ENCODE data around the gene TAPT1.

DNA sequence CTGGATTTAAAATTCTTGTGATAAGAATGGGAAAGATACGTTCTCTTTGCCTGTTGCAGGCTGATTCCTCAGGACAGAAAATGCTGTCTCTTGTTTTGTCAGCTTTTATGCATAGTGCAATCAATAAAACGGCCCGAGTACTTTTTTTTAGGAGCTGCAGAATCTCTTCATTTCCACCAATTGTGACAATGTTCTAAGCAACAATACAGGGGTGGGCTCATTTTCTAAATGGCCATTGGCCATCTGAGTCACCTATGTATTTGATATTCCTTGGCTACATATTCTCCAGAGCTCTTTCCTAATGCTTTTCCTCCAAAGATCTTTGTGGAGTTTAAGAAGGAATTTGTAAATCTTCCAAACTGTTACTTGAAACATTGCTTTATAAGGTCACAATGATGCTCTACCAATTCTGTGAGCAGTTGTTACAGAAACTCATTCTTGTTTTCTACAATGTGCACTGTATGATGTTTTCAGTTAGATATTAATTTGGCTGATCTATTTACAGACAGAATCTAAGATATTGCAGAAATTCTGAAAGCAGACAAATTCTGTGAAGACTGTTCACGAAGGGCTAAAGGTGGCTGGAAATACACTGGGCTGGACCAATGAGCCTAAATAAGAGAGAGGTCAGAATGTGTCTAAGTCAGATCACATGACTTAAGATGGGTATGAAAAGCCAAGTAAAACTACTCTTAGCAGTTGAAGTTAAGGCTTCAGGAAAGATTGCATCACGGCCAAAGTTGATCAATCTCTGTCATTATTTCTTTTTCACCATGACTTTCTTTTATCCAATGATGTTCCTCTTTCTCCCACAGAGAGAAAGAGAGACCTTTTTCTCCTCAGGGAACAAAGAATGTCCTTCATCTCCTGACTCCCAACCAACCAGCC lies 33.4 kb downstream of the TAPT1 start:
- TF ChIP-seq POLR2AphosphoS5 (IDR thresholded peaks at IDR 0.05; ENCODE audit: low read depth, low read length) (no peak), CREM (IDR thresholded peaks at IDR 0.05) (no peak), CREM (CRISPR knock-in tag; IDR thresholded peaks at IDR 0.05) (no peak), PHF20 (CRISPR knock-in tag; IDR thresholded peaks at IDR 0.05) (no peak), POLR2A (IDR thresholded peaks at IDR 0.05; ENCODE audit: insufficient read depth in 1 of 2, low read depth in 2 of 2, low read length in 2 of 2) (no peak), ZNF766 (CRISPR knock-in tag; IDR thresholded peaks at IDR 0.05; ENCODE audit: borderline replicate concordance) (no peak), SNRNP70 (IDR thresholded peaks at IDR 0.05; ENCODE audit: low read depth, low read length) (no peak), SP140L (CRISPR knock-in tag; IDR thresholded peaks at IDR 0.05; ENCODE audit: borderline replicate concordance) (no peak)
- TF ChIP-seq, protein P1, sequence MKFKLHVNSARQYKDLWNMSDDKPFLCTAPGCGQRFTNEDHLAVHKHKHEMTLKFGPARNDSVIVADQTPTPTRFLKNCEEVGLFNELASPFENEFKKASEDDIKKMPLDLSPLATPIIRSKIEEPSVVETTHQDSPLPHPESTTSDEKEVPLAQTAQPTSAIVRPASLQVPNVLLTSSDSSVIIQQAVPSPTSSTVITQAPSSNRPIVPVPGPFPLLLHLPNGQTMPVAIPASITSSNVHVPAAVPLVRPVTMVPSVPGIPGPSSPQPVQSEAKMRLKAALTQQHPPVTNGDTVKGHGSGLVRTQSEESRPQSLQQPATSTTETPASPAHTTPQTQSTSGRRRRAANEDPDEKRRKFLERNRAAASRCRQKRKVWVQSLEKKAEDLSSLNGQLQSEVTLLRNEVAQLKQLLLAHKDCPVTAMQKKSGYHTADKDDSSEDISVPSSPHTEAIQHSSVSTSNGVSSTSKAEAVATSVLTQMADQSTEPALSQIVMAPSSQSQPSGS (CRISPR knock-in tag; IDR thresholded peaks at IDR 0.05) = no peak
- TF ChIP-seq, protein P2, sequence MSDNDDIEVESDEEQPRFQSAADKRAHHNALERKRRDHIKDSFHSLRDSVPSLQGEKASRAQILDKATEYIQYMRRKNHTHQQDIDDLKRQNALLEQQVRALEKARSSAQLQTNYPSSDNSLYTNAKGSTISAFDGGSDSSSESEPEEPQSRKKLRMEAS (IDR thresholded peaks at IDR 0.05) = no peak
- TF ChIP-seq, protein P3, sequence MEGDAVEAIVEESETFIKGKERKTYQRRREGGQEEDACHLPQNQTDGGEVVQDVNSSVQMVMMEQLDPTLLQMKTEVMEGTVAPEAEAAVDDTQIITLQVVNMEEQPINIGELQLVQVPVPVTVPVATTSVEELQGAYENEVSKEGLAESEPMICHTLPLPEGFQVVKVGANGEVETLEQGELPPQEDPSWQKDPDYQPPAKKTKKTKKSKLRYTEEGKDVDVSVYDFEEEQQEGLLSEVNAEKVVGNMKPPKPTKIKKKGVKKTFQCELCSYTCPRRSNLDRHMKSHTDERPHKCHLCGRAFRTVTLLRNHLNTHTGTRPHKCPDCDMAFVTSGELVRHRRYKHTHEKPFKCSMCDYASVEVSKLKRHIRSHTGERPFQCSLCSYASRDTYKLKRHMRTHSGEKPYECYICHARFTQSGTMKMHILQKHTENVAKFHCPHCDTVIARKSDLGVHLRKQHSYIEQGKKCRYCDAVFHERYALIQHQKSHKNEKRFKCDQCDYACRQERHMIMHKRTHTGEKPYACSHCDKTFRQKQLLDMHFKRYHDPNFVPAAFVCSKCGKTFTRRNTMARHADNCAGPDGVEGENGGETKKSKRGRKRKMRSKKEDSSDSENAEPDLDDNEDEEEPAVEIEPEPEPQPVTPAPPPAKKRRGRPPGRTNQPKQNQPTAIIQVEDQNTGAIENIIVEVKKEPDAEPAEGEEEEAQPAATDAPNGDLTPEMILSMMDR (CRISPR knock-in tag; IDR thresholded peaks at IDR 0.05) = no peak
- TF ChIP-seq, protein P4, sequence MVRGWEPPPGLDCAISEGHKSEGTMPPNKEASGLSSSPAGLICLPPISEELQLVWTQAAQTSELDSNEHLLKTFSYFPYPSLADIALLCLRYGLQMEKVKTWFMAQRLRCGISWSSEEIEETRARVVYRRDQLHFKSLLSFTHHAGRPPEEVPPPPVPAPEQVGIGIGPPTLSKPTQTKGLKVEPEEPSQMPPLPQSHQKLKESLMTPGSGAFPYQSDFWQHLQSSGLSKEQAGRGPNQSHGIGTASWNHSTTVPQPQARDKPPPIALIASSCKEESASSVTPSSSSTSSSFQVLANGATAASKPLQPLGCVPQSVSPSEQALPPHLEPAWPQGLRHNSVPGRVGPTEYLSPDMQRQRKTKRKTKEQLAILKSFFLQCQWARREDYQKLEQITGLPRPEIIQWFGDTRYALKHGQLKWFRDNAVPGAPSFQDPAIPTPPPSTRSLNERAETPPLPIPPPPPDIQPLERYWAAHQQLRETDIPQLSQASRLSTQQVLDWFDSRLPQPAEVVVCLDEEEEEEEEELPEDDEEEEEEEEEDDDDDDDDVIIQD (CRISPR knock-in tag; IDR thresholded peaks at IDR 0.05; ENCODE audit: low read depth) = no peak

All from HepG2 (cell line).